OCI-LY7 (cell line): Measurements from ENCODE around the gene BTBD9.

Experiments used
- EZH2phosphoT487 ChIP-seq: fragments of 200-600 bp; sonication (generic); IDR thresholded peaks from 2 replicates; pipeline ENCODE4 v1.6.1; 2018; ENCODE audit warnings: low read depth, borderline replicate concordance, mild to moderate bottlenecking, mixed run types, antibody characterized with exemption, low read length, moderate library complexity, mixed read lengths
- TF ChIP-seq, protein P1 (sequence below): fragments of 200-600 bp; sonication (generic); conservative IDR thresholded peaks from 2 replicates; pipeline ENCODE4 v1.5.1; 2014; ENCODE audit warnings: mild to moderate bottlenecking, antibody characterized with exemption, low read length, moderate library complexity, mixed read lengths

DNA sequence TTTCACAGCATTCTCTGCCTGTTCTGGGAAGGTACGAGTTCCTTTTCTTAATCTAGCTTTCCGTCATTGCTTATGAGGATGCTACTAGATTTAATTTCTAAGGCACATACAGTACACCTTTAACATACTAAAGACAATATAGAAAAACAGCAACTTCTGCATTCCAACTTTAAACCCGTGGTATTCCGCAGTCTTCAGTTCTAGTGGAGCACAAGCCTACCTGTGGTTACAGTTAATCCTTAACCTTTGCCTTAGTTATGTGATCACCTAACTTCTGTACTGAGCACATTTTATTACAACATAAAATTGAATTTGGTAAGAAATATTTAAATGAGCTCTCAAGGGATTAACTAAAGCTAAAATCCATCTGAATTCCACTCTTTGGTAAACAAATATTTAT lies 289.5 kb downstream of the BTBD9 start:
- TF ChIP-seq, protein P1, sequence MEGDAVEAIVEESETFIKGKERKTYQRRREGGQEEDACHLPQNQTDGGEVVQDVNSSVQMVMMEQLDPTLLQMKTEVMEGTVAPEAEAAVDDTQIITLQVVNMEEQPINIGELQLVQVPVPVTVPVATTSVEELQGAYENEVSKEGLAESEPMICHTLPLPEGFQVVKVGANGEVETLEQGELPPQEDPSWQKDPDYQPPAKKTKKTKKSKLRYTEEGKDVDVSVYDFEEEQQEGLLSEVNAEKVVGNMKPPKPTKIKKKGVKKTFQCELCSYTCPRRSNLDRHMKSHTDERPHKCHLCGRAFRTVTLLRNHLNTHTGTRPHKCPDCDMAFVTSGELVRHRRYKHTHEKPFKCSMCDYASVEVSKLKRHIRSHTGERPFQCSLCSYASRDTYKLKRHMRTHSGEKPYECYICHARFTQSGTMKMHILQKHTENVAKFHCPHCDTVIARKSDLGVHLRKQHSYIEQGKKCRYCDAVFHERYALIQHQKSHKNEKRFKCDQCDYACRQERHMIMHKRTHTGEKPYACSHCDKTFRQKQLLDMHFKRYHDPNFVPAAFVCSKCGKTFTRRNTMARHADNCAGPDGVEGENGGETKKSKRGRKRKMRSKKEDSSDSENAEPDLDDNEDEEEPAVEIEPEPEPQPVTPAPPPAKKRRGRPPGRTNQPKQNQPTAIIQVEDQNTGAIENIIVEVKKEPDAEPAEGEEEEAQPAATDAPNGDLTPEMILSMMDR, result no peak
- no peak for TF ChIP-seq EZH2phosphoT487
